Mucosa of descending colon (tissue), 3 donors: Measurements from ENCODE around the gene IL17RA. TPM values are rescaled to one million over a fixed set of nuclear protein-coding genes. Genes with fewer than 3 reads are reported as not detected.

ENCODE experiments used
- ATAC-seq: fragments of 200-7000 bp; cut with Tn5 transposase; one replicate; pipeline ENCODE4 v1.9.1; 2020; ENCODE audit warnings: mild to moderate bottlenecking, moderate library complexity
- DNase-seq, 3 donors: peaks; one replicate each; pipeline ENCODE4 v3.0.0-alpha.2; 2020
- H3K36me3 ChIP-seq: fragments of 200-600 bp; one replicate; pipeline ENCODE4 v1.8.0; 2021; ENCODE audit warnings: low read depth, mild to moderate bottlenecking
- H3K4me1 ChIP-seq: fragments of 200-600 bp; one replicate; pipeline ENCODE4 v1.8.0; 2021; ENCODE audit warnings: low read depth, mild to moderate bottlenecking
- H3K4me3 ChIP-seq: fragments of 200-600 bp; one replicate; pipeline ENCODE4 v1.8.0; 2021; ENCODE audit warnings: mild to moderate bottlenecking
- H3K9me3 ChIP-seq: fragments of 200-600 bp; one replicate; pipeline ENCODE4 v1.8.0; 2021; ENCODE audit warnings: mild to moderate bottlenecking
- intact Hi-C, 2 donors: fragments of 100-400 bp; cut with DNase I in 1 of 2; cut with micrococcal nuclease in 1 of 2; formaldehyde crosslinking; loops; one replicate each; pipeline versions ENCODE4 v1.11.0 to v1.11.1; 2022; cut with DNase I, micrococcal nuclease
- total RNA-seq, 3 donors: library from RNA; stranded (reverse); fragmentation: NEBNext Ultra II Directional in 2 of 3; extraction: Animal tissue kit (Norgen Biotek cat#: 25700) in 2 of 3; gene quantifications; one replicate each; pipeline versions ENCODE4 v1.2.1 to v1.2.4, GENCODE V29; 2021 to 2023
- TF ChIP-seq, protein P1 (sequence below): fragments of 200-600 bp; IDR thresholded peaks from one replicate; pipeline ENCODE4 v1.8.0; 2022; ENCODE audit warnings: antibody characterized with exemption, mild to moderate bottlenecking
- donor health status: DM: no; HTN: no; CAD: no; lungs with moderate emphysema.
- donor health status: DM: no; HTN: no; CAD: no.
- donor health status: DM: no; HTN: yes; CAD: no.

IL17RA gene
- total RNA-seq, 3 donors from 2014 or later = 15.4 to 21.5 (median 21.1) TPM

- Histone ChIP-seq H3K9me3 (no peaks in the 10 kb centered on the region), H3K4me3 (no peak overlapping the region), H3K4me1 (peaks cover 15% of the 10 kb centered on the region), H3K36me3 (no peaks in the 10 kb centered on the region)
- DNase-seq (peak in 2 of 3 donors; percentile 59 to 69), ATAC-seq (peak; percentile 53)
- TF ChIP-seq, protein P1, sequence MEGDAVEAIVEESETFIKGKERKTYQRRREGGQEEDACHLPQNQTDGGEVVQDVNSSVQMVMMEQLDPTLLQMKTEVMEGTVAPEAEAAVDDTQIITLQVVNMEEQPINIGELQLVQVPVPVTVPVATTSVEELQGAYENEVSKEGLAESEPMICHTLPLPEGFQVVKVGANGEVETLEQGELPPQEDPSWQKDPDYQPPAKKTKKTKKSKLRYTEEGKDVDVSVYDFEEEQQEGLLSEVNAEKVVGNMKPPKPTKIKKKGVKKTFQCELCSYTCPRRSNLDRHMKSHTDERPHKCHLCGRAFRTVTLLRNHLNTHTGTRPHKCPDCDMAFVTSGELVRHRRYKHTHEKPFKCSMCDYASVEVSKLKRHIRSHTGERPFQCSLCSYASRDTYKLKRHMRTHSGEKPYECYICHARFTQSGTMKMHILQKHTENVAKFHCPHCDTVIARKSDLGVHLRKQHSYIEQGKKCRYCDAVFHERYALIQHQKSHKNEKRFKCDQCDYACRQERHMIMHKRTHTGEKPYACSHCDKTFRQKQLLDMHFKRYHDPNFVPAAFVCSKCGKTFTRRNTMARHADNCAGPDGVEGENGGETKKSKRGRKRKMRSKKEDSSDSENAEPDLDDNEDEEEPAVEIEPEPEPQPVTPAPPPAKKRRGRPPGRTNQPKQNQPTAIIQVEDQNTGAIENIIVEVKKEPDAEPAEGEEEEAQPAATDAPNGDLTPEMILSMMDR = no peak
- intact Hi-C loops = no loop called here
Measured at GRCh38 chr22:17120281-17120680, 35.5 kb downstream of the IL17RA start.

DNA sequence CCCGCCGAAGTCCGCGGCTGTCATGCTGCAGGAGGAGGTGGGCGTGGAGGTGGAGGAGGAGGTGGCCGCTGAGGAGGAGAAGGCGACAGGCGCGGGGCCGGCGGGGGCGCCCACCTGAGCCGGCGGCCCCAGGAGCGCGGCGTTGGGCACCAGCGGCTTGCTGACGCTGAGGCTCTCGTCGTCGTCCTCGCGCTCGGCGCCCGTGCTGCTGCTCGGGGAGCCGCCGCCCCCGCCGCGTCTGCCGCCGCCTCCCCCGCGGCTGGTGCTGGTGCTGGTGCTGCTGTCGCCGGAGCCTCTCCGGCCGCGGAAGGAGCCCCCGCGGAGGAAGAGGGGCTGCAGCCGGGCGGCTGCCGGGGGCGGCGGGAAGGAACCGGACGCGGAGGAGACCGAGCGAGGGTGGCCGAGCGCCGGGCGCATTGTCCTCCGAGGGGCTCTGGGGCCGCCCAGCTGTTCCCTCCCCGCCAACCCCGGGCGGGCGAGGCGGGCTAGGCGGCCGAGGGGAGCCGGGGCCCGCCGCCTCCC is 36.0 kb downstream of the IL17RA start:
- Histone ChIP-seq H3K36me3 (no peaks in the 10 kb centered on the region), H3K4me3 (no peak overlapping the region), H3K9me3 (no peaks in the 10 kb centered on the region), H3K4me1 (peaks cover 15% of the 10 kb centered on the region)
- DNase-seq (no peak), ATAC-seq (peak; percentile 5)
- intact Hi-C loops = no loop called here
- TF ChIP-seq, protein P1 = no peak

DNA sequence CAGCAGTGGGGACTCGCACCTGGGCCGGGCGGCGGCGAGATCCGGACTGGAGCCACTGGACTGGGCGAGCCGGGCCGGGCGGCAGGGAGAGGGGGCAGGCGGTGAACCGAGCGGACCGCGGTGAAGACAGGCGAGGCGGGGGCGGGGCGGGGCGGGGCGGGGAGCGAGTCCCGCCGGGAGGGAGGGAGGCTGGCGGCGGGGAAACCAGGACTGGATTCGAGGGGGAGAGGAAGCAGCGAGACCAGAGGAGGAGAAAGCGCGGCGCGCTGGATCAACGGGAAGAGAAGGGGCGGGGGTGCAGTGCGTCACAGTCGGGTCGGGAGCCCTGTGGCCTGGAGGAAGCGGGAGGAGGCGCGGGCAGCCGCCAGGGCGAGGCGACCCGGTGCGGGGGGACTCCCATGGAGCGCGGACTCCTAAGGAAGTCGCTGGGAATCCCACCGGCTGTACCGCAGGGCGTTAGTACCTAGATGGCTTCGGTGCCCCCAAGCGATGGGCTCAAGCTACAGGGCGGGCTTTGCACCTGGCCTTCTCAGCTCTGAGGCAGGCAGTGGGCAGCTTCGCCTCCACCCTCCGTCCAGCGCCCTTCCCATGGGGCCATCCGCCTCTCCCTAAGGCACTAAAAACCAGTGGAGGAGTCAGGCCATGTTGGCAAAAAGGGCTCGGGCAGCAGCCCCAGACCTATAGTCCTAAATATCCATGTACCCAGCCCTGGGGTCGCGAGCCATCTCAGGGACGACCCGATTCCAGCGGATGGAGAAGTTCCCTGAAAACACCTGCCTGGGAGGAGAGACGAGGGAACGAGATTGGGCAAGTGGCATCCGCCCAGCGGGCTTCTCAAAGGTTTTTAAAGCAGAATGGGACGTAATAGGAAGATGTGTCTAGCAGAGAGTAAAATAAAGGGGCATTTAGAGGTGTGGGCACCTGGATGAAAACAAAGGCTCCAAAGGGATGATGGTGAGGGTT is 36.7 kb downstream of the IL17RA start, which contains the start of gene TMEM121B:
Gene TMEM121B, minus strand, starts transcription at position 128 of the 963 bp plus-strand sequence. CDS start 233 bp downstream, outside the sequence.
- Histone ChIP-seq H3K4me1 (peaks cover 15% of the 10 kb centered on the region), H3K4me3 (no peak within 1 kb of the TSS), H3K9me3 (no peaks in the 10 kb centered on the region), H3K36me3 (no peaks in the 10 kb centered on the region)
- TF ChIP-seq, protein P1 = no peak
- intact Hi-C loops = no loop called here
- ATAC-seq (peak; percentile 60), DNase-seq (peak; percentile 42 to 71 (median 62))

GRCh38 chr22:17130199-17130598 is 45.4 kb downstream of the IL17RA start:
- ATAC-seq = no peak
- no peaks in the 10 kb centered on the region for H3K4me1 ChIP-seq
- intact Hi-C loops = no loop called here

DNA sequence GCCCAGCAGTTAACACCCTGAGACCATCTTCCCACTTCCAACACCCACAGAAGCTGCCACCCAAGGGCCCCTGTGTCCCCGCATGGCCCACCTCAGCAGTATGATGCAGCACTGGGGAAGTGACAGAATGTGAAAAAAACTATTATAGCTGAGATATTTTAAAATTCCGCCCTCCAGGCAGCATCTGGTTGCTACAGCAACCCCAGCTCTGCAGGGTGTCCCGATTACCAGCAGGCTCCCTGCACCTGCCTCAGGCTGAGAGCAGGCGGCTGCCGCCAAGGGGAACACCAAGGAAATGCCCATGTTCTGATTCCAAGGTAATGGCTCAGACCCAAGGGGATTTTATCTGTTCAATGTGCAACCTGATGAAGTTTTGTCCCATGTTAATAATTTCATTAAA is 46.9 kb downstream of the IL17RA start:
- no peak overlapping the region for H3K4me3 ChIP-seq
- DNase-seq (no peak), ATAC-seq (no peak)
- intact Hi-C loops = no loop called here
- no peaks in the 10 kb centered on the region for H3K9me3 ChIP-seq
- H3K4me1 ChIP-seq = no peaks in the 10 kb centered on the region
- TF ChIP-seq, protein P1 = no peak
- no peaks in the 10 kb centered on the region for H3K36me3 ChIP-seq

More at GRCh38 chr22:17130199-17130598, 45.4 kb downstream of the IL17RA start:
- Histone ChIP-seq H3K4me3 (no peak overlapping the region), H3K9me3 (no peaks in the 10 kb centered on the region), H3K36me3 (no peaks in the 10 kb centered on the region)
- DNase-seq = no peak
- TF ChIP-seq, protein P1 = no peak
